IPS DF 4.7 (cell line): ENCODE data around the gene YDJC.
"Not testable (repeated sequence)": the region's sequence is repeated elsewhere in the genome, so short reads cannot be mapped to it uniquely, and the experiment has no call there.

Source experiments
- DNase-seq: peaks from one replicate; pipeline ENCODE4 v3.0.0-alpha.2; 2013; ENCODE audit warnings: low spot score; ENCODE audit errors: extremely low read depth

YDJC gene

DNA sequence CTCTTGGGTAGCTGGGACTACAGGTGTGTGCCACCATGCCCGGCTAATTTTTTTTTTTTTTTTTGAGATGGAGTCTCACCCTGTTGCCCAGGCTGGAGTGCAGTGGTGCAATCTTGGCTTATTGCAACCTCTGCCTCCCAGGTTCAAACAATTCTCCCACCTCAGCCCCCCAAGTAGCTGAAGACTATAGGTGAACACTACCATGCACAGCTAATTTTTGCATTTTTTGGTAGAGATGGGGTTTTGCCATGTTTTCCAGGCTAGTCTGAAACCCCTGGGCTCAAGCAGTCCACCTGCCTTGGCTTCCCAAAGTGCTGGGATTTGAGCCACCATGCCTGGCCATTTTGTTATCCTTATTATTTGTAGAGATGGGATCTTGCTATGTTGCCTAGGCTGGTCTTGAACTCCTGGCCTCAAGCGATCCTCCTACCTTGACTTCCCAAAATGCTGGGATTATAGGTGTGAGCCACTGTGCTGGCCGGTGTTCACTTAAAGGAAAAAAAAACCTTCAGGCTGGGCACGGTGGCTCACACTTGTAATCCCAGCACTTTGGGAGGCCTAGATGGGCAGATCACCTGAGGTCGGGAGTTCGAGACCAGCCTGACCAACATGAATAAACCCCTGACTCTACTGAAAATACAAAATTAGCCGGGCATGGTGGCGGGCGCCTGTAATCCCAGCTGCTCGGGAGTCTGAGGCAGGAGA lies 48.7 kb downstream of the YDJC start:
- DNase-seq, result not testable (repeated sequence)

- DNase-seq, result not testable (repeated sequence)
These were observed 49.2 kb downstream of the YDJC start for GRCh38 chr22:21580623-21581007.

- DNase-seq, result no peak
These were observed 50.4 kb downstream of the YDJC start for GRCh38 chr22:21579474-21579851.
